Measurements from ENCODE around the gene RPA1. TPM values are rescaled to one million over a fixed set of nuclear protein-coding genes. Genes with fewer than 3 reads are reported as not detected.

Gene RPA1
- total and polyA plus RNA-seq, 2 donors, result 33.0 to 33.9 TPM

DNA sequence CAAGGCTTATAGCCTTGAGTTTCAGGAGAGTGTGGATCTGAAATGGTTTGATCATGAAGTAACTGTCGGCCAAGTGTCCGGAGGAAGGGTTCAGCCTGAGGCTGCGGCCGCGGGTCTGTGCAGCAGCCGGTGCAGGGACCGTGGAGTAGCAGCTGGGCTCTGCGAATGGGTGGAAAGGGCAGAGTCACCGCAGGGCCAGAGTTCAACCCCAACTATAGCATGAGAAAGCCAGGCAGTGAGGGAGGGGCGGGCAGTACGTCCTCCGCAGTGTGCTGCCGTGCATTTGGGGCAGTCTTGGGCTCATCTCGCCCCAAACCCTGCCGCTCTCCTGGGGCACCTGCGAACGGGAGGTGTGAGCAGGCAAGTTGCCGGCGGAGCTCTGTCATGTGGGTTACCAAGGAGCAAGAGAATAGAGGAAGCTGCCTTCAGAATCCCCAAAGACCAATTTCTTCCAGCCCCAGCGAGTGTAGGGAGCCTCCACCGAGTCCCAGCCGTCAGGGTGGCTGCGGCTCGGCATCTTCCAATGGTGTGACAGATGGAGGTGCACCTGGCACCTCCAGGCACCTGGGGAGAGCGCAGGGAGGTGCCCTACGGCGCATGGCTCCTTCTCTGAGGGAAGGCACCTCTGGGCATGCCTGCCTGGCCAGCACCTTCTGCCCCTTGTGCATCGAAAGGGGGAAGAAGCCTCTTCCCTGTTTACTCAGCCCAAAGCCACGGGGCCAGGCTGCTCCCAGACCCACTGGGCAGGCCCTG is 87.3 kb downstream of the RPA1 start:
- Histone ChIP-seq H3K27me3 (ENCODE audit: control insufficient read depth in 2 of 2, insufficient read depth in 1 of 2, low read length in 1 of 2) (peaks cover 5 to 38% of the 10 kb centered on the region in 2 donors), H3K36me3 (ENCODE audit: control insufficient read depth in 2 of 2, insufficient read depth in 2 of 2, low read length in 1 of 2) (no peaks in the 10 kb centered on the region), H3K27ac (ENCODE audit: low read depth in 1 of 2, low read length in 1 of 2) (no peak overlapping the region), H3K9me3 (ENCODE audit: control insufficient read depth in 2 of 2, insufficient read depth in 1 of 2, low read length in 1 of 2) (no peaks in the 10 kb centered on the region), H3K4me1 (ENCODE audit: control insufficient read depth in 2 of 2, insufficient read depth in 2 of 2, low read length in 2 of 2) (no peaks in the 10 kb centered on the region), H3K4me3 (ENCODE audit: low read length in 2 of 2) (no peak overlapping the region)
- WGBS, result 93% methylated on average over 29 of the region's 29 CpGs
- no peak for DNase-seq (ENCODE audit: low read depth in 6 of 9, low spot score in 9 of 9)

DNA sequence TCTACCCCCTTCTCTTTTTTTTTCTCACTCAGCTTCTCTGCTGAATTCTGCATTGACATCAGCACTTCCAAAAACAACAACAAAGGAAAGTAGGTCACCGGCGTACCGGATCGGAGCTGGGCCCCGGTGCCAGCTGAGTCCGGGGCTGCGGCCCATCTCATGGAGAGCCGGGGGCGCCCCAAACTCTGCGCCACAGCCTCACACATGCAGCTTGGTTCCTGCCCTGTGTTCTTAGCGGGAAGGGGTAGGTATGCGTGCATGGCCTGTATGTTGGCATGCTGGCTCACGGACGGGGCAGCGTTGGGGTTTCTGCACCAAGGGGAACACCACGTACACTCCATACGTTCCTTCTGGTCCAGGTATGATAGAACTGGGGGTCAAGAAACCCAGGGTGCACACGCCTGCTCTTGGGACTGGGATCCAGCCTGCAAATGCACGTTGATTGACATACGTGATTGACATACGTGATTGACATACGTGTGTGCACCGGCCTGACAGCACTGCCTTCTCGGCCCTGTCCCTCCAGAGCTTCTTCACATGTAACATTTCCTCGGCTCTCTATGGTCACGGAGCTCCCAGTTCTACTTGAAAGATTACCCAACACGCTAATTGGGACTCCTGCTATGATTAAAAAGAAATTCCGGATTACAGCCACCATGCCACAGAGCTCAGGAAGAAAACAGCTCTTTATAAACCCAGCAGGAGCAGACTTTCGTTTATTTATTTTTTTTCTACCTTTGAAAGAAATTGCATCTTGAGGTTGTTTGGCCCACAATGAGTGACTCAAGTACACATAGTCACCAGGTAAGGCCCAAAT is 88.7 kb downstream of the RPA1 start:
- DNase-seq (ENCODE audit: low read depth in 6 of 9, low spot score in 9 of 9), result no peak
- H3K4me3 ChIP-seq (ENCODE audit: low read length in 2 of 2), result no peak overlapping the region
- H3K27ac ChIP-seq (ENCODE audit: low read depth in 1 of 2, low read length in 1 of 2), result no peak overlapping the region
- no peaks in the 10 kb centered on the region for H3K4me1 ChIP-seq (ENCODE audit: control insufficient read depth in 2 of 2, insufficient read depth in 2 of 2, low read length in 2 of 2)
- WGBS, result 95% methylated on average over 29 of the region's 29 CpGs
- no peaks in the 10 kb centered on the region for H3K36me3 ChIP-seq (ENCODE audit: control insufficient read depth in 2 of 2, insufficient read depth in 2 of 2, low read length in 1 of 2)
- no peaks in the 10 kb centered on the region for H3K9me3 ChIP-seq (ENCODE audit: control insufficient read depth in 2 of 2, insufficient read depth in 1 of 2, low read length in 1 of 2)
- H3K27me3 ChIP-seq (ENCODE audit: control insufficient read depth in 2 of 2, insufficient read depth in 1 of 2, low read length in 1 of 2), result peaks cover 0 to 28% of the 10 kb centered on the region in 2 donors

DNA sequence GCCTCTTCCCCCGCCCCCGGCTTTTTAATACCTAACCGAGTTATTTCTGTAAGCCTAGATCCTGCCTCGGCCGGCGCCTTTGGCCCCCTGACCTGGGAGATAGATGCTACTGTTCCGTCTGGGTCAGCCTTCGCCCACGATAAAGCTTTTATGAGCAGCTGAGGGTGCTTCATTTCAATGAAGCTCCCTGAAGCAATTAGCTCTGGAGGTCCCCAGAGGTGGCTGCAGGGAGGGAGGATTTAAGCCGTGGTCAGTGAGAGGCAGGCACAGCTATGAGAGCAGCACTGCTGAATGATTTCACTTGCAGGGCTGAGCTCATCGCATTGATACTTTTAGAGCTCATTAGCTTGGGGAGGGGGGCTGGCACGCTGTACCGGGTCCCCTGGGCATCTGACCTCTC is 89.4 kb downstream of the RPA1 start:
- Histone ChIP-seq H3K27me3 (ENCODE audit: control insufficient read depth in 2 of 2, insufficient read depth in 1 of 2, low read length in 1 of 2) (peaks cover 0 to 23% of the 10 kb centered on the region in 2 donors), H3K4me3 (ENCODE audit: low read length in 2 of 2) (no peak overlapping the region), H3K36me3 (ENCODE audit: control insufficient read depth in 2 of 2, insufficient read depth in 2 of 2, low read length in 1 of 2) (no peaks in the 10 kb centered on the region), H3K4me1 (ENCODE audit: control insufficient read depth in 2 of 2, insufficient read depth in 2 of 2, low read length in 2 of 2) (no peaks in the 10 kb centered on the region), H3K9me3 (ENCODE audit: control insufficient read depth in 2 of 2, insufficient read depth in 1 of 2, low read length in 1 of 2) (no peaks in the 10 kb centered on the region), H3K27ac (ENCODE audit: low read depth in 1 of 2, low read length in 1 of 2) (no peak overlapping the region)
- no peak for DNase-seq (ENCODE audit: low read depth in 6 of 9, low spot score in 9 of 9)
- 95% methylated on average over 13 of the region's 13 CpGs for WGBS

DNA sequence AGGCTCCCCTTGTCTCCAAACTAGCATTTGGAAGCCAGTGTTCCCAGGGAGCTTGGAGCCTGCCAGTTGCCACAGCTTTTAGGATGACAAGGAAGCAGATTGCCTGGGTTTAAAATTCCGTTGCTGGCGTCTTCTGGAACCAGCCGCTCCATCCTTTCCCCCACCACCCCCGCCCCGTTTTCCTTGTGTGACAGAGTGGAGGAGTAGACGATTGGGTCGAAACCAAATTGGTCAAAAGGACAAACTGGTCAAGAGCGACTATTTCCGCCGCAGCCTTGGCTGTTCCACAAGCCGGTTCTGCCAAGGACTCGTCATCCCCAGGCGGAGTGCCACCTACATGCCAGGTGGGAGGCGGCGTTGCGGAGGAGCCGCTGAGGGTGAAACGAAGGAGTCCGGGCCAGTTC is 91.1 kb downstream of the RPA1 start:
- DNase-seq (ENCODE audit: low read depth in 6 of 9, low spot score in 9 of 9), result no peak
- WGBS, result 96% methylated on average over 19 of the region's 19 CpGs
- H3K36me3 ChIP-seq (ENCODE audit: control insufficient read depth in 2 of 2, insufficient read depth in 2 of 2, low read length in 1 of 2), result no peaks in the 10 kb centered on the region
- H3K9me3 ChIP-seq (ENCODE audit: control insufficient read depth in 2 of 2, insufficient read depth in 1 of 2, low read length in 1 of 2), result no peaks in the 10 kb centered on the region
- H3K4me1 ChIP-seq (ENCODE audit: control insufficient read depth in 2 of 2, insufficient read depth in 2 of 2, low read length in 2 of 2), result no peaks in the 10 kb centered on the region
- H3K27me3 ChIP-seq (ENCODE audit: control insufficient read depth in 2 of 2, insufficient read depth in 1 of 2, low read length in 1 of 2), result peaks cover 0 to 13% of the 10 kb centered on the region in 2 donors
- no peak overlapping the region for H3K4me3 ChIP-seq (ENCODE audit: low read length in 2 of 2)
- no peak overlapping the region for H3K27ac ChIP-seq (ENCODE audit: low read depth in 1 of 2, low read length in 1 of 2)

DNA sequence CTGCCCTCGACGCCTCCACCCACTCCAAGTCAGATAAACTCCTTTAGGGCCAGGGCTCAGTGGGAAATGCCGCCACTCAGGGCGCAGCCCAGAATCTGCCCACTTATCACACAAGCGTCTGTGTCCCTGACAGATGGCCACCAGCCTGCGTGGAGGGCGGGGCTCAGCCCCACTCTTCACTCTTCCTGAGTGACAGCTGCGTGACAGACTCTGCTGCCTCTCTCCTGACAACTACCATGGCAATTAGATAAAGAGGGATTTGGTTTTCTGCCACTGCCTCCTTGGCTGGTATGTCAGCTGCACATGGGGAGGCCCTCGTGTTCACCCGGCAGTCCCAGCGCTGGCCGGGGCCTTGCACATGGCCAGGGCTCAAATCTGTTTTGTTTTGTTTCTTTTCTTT is 99.2 kb downstream of the RPA1 start:
- DNase-seq (ENCODE audit: low read depth in 6 of 9, low spot score in 9 of 9), result no peak
- Histone ChIP-seq H3K4me3 (ENCODE audit: low read length in 2 of 2) (no peak overlapping the region), H3K4me1 (ENCODE audit: control insufficient read depth in 2 of 2, insufficient read depth in 2 of 2, low read length in 2 of 2) (no peaks in the 10 kb centered on the region), H3K27me3 (ENCODE audit: control insufficient read depth in 2 of 2, insufficient read depth in 1 of 2, low read length in 1 of 2) (peaks cover 0 to 33% of the 10 kb centered on the region in 2 donors), H3K36me3 (ENCODE audit: control insufficient read depth in 2 of 2, insufficient read depth in 2 of 2, low read length in 1 of 2) (no peaks in the 10 kb centered on the region), H3K27ac (ENCODE audit: low read depth in 1 of 2, low read length in 1 of 2) (no peak overlapping the region), H3K9me3 (ENCODE audit: control insufficient read depth in 2 of 2, insufficient read depth in 1 of 2, low read length in 1 of 2) (no peaks in the 10 kb centered on the region)
- 92% methylated on average over 12 of the region's 12 CpGs for WGBS

DNA sequence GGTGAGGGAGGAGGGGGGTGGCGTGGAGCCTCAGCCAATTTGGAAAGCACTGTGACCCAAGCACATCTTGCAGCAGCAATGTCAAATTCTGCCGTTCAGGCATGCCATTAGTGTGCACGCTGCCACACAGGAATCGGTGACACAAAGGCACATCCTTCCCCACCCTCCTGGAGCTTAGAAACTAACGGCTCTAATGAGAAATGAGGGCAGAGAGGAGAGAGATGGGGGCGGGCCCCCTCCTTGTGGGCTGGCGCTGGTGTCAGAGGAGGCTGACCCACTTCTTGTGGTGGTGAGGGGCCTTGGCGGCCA is 100.5 kb downstream of the RPA1 start:
- Histone ChIP-seq H3K27ac (ENCODE audit: low read depth in 1 of 2, low read length in 1 of 2) (no peak overlapping the region), H3K4me1 (ENCODE audit: control insufficient read depth in 2 of 2, insufficient read depth in 2 of 2, low read length in 2 of 2) (no peaks in the 10 kb centered on the region), H3K9me3 (ENCODE audit: control insufficient read depth in 2 of 2, insufficient read depth in 1 of 2, low read length in 1 of 2) (no peaks in the 10 kb centered on the region), H3K4me3 (ENCODE audit: low read length in 2 of 2) (no peak overlapping the region), H3K27me3 (ENCODE audit: control insufficient read depth in 2 of 2, insufficient read depth in 1 of 2, low read length in 1 of 2) (peaks cover 0 to 43% of the 10 kb centered on the region in 2 donors), H3K36me3 (ENCODE audit: control insufficient read depth in 2 of 2, insufficient read depth in 2 of 2, low read length in 1 of 2) (no peaks in the 10 kb centered on the region)
- DNase-seq (ENCODE audit: low read depth in 6 of 9, low spot score in 9 of 9), result no peak
- 77% methylated on average over 8 of the region's 8 CpGs for WGBS

DNA sequence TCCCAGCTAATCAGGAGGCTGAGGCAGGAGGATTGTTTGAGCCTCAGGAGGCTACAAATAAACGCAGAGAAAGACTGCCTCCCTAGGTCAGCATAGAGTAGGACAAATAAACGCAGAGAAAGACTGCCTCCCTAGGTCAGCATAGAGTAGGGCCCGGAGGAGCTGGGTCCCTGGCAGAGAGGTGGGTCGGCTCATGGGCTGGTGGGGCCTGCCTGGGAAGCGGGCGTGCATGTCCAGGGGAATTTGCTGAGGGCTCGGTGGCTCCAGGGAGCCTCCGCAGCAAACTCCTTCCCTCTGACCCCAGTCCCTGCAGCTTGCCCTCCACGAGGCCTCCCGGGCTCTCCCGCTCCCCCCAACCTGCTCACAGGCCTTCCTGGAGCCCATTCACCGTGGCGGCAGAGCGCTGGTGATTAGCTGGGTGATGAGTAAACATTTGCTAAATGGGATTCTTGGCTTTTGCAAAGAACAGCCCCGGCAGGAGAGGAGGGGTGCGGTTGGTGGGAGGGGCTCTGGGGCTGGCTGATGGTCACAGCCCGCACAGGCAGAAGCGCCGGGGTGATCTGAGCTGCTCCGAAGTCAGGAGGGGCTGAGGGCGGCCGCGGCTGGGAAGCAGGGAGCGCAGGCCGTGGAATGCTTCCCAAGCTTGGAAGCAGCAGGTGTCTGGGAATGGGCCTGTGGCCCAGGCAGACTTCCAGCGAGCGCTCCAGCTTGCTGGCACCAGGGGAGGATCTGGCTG is 102.2 kb downstream of the RPA1 start:
- DNase-seq (ENCODE audit: low read depth in 6 of 9, low spot score in 9 of 9), result no peak
- Histone ChIP-seq H3K36me3 (ENCODE audit: control insufficient read depth in 2 of 2, insufficient read depth in 2 of 2, low read length in 1 of 2) (no peaks in the 10 kb centered on the region), H3K9me3 (ENCODE audit: control insufficient read depth in 2 of 2, insufficient read depth in 1 of 2, low read length in 1 of 2) (no peaks in the 10 kb centered on the region), H3K4me1 (ENCODE audit: control insufficient read depth in 2 of 2, insufficient read depth in 2 of 2, low read length in 2 of 2) (no peaks in the 10 kb centered on the region), H3K27me3 (ENCODE audit: control insufficient read depth in 2 of 2, insufficient read depth in 1 of 2, low read length in 1 of 2) (peaks cover 0 to 56% of the 10 kb centered on the region in 2 donors), H3K27ac (ENCODE audit: low read depth in 1 of 2, low read length in 1 of 2) (no peak overlapping the region), H3K4me3 (ENCODE audit: low read length in 2 of 2) (no peak overlapping the region)
- WGBS, result 89% methylated on average over 27 of the region's 27 CpGs

DNA sequence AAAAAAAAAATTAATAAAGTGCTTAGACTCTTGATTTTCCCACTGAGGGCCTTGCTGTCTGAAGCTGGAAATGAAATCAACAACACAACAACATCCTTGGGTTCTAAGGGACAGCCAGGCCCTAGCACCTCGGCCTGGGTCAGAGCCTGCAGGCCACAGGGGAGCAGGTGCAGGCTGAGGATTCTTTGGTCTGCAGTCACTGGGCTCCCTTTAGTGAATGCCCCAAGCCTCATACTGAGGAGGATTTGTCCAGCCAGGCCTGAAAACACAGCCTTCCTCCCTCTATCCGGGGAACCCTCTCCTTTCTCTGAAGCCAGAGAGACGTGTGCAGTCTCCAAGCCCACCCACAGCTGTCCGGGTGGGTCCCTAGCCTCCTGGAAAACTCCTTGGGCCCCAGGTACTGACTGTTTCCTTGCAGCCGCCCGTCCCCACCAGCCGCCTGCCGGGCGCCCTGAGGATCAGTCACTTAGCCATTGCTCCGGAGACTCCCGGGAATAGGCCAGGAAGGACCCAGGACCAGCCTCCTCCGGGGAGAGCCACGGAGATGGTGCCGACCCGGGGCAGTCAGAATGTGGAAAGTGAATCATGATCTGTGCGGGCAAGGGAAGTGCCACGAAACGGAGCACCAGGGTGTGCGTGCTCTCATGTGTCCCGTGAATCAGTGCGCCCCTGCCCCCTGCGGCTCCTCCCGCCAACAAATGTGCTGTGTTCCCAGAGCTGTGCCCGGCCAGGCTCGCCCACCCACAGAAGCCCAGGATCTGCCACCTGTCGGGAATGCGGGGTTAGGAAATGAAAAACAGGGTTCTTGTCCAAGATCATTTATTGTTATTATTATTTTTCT is 104.3 kb downstream of the RPA1 start:
- 97% methylated on average over 27 of the region's 27 CpGs for WGBS
- Histone ChIP-seq H3K4me3 (ENCODE audit: low read length in 2 of 2) (no peak overlapping the region), H3K9me3 (ENCODE audit: control insufficient read depth in 2 of 2, insufficient read depth in 1 of 2, low read length in 1 of 2) (no peaks in the 10 kb centered on the region), H3K27ac (ENCODE audit: low read depth in 1 of 2, low read length in 1 of 2) (no peak overlapping the region), H3K36me3 (ENCODE audit: control insufficient read depth in 2 of 2, insufficient read depth in 2 of 2, low read length in 1 of 2) (no peaks in the 10 kb centered on the region), H3K4me1 (ENCODE audit: control insufficient read depth in 2 of 2, insufficient read depth in 2 of 2, low read length in 2 of 2) (no peaks in the 10 kb centered on the region), H3K27me3 (ENCODE audit: control insufficient read depth in 2 of 2, insufficient read depth in 1 of 2, low read length in 1 of 2) (peaks cover 0 to 55% of the 10 kb centered on the region in 2 donors)
- DNase-seq (ENCODE audit: low read depth in 6 of 9, low spot score in 9 of 9), result no peak

Data from thymus (tissue), 11 donors.